Measurements from ENCODE around the gene MFSD8. TPM values are rescaled to one million over a fixed set of nuclear protein-coding genes. Genes with fewer than 3 reads are reported as not detected.
"Not testable (repeated sequence)": the region's sequence is repeated elsewhere in the genome, so short reads cannot be mapped to it uniquely, and the experiment has no call there.

The MFSD8 gene
- total RNA-seq, 1 donor from 2014 or later, result 10.3 TPM

DNA sequence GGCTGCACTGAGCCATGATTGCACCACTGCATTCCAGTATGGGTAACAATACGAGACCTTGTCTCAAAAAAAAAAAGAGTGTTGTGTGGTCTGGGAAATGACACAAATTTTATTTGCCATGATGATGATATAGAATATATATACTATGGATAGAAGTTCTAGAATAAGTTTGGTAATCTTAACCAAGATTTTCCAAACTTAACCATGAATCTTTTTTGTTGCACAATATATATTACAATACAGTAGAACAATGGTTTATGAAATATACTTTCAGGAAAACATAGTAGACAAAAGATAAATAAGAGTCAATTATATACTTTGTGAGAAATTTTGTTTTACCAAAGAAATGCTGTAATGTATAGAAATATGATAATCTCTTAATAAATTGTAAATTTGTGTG, 34.8 kb downstream of the MFSD8 start:
- no peak overlapping the region for H3K4me3 ChIP-seq (ENCODE audit: low read depth, low read length)
- no peak for DNase-seq (ENCODE audit: low read depth)
- TF ChIP-seq, protein P1, sequence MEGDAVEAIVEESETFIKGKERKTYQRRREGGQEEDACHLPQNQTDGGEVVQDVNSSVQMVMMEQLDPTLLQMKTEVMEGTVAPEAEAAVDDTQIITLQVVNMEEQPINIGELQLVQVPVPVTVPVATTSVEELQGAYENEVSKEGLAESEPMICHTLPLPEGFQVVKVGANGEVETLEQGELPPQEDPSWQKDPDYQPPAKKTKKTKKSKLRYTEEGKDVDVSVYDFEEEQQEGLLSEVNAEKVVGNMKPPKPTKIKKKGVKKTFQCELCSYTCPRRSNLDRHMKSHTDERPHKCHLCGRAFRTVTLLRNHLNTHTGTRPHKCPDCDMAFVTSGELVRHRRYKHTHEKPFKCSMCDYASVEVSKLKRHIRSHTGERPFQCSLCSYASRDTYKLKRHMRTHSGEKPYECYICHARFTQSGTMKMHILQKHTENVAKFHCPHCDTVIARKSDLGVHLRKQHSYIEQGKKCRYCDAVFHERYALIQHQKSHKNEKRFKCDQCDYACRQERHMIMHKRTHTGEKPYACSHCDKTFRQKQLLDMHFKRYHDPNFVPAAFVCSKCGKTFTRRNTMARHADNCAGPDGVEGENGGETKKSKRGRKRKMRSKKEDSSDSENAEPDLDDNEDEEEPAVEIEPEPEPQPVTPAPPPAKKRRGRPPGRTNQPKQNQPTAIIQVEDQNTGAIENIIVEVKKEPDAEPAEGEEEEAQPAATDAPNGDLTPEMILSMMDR (conservative IDR thresholded peaks at IDR 0.05; ENCODE audit: low read depth, low read length), result no peak

DNA sequence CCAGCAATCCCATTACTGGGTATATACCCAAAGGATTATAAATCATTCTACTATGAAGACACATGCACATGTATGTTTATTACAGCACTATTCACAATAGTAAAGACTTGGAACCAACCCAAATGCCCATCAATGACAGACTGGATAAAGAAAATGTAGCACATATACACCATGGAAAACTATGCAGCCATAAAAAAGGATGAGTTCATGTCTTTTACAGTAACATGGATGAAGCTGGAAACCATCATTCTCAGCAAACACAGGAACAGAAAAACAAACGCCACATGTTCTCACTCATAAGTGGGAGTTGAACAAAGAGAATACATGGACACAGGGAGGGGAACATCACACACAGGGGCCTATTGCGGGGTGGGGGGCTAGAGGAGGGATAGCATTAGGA, 39.3 kb downstream of the MFSD8 start:
- not testable (repeated sequence) for DNase-seq (ENCODE audit: low read depth); H3K4me3 ChIP-seq (ENCODE audit: low read depth, low read length)

DNA sequence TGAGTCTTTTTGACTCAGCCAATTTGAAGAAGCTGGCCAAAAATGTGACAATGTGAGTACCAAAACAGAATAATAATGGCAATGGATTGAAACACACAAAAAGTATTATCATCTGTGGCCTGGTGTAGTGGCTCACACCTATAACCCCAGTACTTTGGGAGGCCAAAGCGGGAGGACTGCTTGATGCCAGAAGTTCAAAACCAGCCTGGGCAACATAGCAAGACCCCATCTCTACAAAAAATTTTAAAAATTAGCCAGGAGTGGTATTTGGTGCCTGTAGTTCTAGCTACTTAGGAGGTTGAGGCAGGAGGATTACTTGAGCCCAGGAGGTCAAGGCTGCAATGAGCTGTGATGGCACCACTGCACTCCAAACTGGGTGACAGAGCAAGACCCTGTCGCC, 42.7 kb downstream of the MFSD8 start:
- no peak overlapping the region for H3K4me3 ChIP-seq (ENCODE audit: low read depth, low read length)
- DNase-seq (ENCODE audit: low read depth), result no peak
- TF ChIP-seq, protein P1 (conservative IDR thresholded peaks at IDR 0.05; ENCODE audit: low read depth, low read length), result no peak

DNA sequence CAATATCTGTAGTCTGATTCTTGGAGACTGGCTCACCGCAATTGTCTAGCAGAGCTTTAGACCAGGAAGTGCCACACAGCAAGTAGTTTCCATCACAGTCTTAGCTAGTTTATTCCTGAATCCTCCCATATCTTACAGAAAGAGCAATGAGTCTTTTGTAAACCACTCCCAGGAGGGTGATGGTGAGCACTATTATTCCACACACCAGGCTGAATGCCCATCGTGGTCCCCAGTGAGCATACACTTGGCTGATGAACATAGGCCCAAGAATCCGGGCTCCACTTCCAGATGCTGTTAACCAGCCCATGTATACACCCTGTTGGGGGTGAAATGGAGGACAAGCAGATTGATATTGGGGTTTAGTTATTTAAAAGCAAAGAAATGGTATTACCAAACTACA, 44.5 kb downstream of the MFSD8 start:
- no peak overlapping the region for H3K4me3 ChIP-seq (ENCODE audit: low read depth, low read length)
- TF ChIP-seq, protein P1 (conservative IDR thresholded peaks at IDR 0.05; ENCODE audit: low read depth, low read length), result no peak
- no peak for DNase-seq (ENCODE audit: low read depth)

DNA sequence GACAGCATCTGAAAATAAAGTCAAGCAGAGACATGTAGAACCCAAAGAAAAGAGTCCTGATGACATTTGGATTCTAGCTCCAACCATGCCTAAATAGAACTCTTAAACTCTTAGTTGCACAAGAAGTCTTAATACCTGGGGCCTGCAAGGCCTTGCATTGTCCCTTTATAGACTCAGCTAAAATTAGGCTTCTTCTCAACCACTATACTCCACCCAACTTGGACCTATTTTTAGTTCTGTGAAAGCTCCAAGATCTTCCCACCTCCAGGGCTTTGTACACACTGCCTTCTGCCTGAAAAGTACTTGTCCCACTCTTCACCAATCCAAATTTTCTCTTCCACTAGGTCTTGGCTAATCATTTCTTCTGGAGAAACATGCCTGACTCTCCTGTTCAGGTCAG, 47.8 kb downstream of the MFSD8 start:
- TF ChIP-seq, protein P1 (conservative IDR thresholded peaks at IDR 0.05; ENCODE audit: low read depth, low read length), result no peak
- H3K4me3 ChIP-seq (ENCODE audit: low read depth, low read length), result no peak overlapping the region
- DNase-seq (ENCODE audit: low read depth), result no peak

DNA sequence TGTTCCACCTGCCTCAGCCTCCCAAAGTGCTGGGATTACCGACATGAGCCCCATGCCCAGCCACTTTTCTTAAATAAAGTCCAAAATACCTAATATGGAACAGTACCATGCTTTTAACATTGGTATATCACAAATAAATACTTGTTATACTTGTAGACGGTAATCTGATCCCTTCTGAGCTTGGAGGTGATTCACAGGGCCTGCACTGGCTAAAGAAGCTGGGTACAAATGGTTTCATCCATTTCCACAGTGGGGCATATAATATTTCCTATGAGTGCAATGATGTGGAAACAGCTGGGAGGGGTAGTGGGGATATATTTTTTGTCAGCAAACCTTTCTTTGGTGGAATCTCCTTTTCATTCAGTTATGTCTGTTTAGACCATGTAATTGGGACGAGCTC, 48.5 kb downstream of the MFSD8 start:
- no peak overlapping the region for H3K4me3 ChIP-seq (ENCODE audit: low read depth, low read length)
- TF ChIP-seq, protein P1 (conservative IDR thresholded peaks at IDR 0.05; ENCODE audit: low read depth, low read length), result no peak
- no peak for DNase-seq (ENCODE audit: low read depth)

DNA sequence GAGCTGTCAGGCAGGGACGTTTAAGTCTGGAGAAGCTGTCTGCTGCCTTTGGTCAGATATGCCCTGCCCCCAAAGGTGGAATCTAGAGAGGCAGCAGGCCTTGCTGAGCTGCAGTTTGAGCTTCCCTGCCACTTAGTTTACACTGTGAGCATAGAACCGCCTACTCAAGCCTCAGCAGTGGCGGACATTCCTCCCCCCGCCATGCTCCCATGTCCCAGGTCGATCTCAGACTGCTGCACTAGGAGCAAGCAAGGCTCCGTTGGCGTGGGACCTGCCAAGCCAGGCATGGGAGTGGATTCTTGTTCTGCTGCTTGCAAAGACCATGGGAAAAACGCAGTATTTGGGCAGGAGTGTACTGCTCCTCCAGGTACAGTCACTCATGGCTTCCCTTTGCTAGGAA, 59.9 kb downstream of the MFSD8 start:
- no peak overlapping the region for H3K4me3 ChIP-seq (ENCODE audit: low read depth, low read length)
- TF ChIP-seq, protein P1 (conservative IDR thresholded peaks at IDR 0.05; ENCODE audit: low read depth, low read length), result no peak
- DNase-seq (ENCODE audit: low read depth), result no peak

DNA sequence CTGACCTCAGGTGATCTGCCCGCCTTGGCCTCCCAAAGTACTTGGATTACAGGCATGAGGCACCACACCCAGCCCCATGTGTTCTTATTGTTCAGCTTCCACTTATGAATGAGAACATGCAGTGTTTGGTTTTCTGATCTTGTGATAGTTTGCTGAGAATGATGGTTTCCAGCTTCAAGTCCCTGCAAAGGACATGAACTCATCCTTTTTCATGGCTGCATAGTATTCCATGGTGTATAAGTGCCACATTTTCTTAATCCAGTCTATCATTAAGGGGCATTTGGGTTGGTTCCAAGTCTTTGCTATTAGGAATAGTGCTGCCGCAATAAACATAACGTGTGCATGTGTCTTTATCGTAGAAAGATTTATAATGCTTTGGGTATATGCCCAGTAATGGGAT, 65.3 kb downstream of the MFSD8 start:
- H3K4me3 ChIP-seq (ENCODE audit: low read depth, low read length); DNase-seq (ENCODE audit: low read depth): not testable (repeated sequence)
